CD4-positive, alpha-beta T cell treated with Interleukin-17A for 1 hour (primary cell): ENCODE results near the gene SOX9.

Experiments used
- DNase-seq: peaks from one replicate; pipeline ENCODE4 v3.0.0-alpha.2; 2020

The SOX9 gene

GRCh38 chr17:72120642-72121163 is at the start of gene SOX9:
SOX9 (plus strand) TSS chr17:72121020; CDS start chr17:72121392, 372 bp downstream.
- no peak for DNase-seq

DNA sequence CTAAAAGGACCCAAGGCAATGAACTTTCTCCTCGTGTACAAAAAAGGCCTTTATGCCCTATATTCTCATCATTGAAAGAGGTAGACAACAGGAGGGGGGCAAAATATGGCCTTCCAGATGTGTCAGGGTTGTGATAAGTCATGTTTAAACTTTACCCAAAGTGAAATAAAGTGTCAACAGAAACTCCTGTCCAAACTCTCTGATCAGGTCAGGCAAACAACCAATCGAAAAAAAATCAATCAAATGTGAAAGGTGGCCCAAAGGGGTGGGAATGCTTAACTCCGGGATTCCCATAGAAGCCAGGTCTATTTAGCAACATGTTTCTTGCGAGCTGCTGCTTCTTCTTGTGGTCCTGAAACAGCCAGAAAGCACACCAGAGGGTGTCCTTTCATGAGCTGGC is 49.5 kb upstream of the SOX9 start:
- no peak for DNase-seq

DNA sequence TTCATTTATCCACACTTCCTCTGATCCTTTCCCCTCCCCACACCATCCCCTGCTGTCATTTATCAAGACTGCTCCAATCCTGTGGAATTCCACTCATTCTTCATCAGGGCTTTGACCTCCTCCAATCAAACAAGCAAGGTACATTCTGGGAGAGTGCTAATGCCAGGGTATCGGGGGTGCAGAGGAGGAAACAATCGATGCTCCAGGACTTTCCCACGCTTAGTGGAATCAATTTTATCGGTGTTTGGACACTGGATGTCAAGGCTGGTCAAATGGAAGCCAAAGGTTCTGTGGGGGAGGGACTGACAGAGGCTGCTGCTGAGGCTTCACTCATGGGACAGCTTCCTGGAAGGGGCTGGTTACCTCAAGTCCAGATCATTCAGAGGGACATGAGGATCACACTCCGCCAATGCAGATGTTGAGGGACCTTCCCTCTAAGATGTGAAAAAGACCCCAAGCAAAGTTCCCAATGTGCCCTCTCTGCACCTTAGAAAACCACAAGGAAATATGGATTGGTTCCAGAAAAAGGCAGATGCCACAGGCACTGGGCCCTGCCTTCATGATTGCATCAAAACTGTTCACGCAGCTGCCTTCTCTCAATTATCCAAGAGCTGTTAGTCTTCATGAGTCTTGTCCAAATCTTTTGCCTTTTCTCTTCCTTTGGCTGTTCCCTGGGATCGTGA is 44.7 kb upstream of the SOX9 start:
- no peak for DNase-seq

GRCh38 chr17:72076678-72077030 is 44.2 kb upstream of the SOX9 start:
- DNase-seq: no peak

GRCh38 chr17:72077326-72077960 is 43.4 kb upstream of the SOX9 start:
- no peak for DNase-seq

DNA sequence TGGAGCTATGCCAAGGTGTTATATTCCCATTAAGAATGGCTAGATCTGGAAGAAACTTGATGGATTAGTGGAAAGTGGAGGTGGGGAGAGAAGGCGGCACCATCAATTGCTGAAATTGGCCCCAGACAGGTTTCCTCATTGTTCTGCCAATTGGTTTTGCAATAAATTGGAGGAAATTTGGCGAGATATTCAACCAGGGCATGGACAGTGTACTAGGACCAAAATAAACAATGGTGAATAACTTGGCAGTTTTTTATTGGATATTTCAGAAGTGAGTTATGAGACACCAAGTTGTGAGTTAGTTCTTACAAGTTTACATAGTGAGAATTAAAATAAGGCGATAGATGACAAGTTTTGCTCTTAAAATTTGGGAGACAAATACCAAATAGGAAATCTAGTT is 41.1 kb upstream of the SOX9 start:
- DNase-seq: no peak

- DNase-seq: no peak
Observed at GRCh38 chr17:72087876-72088275, 32.9 kb upstream of the SOX9 start.

DNA sequence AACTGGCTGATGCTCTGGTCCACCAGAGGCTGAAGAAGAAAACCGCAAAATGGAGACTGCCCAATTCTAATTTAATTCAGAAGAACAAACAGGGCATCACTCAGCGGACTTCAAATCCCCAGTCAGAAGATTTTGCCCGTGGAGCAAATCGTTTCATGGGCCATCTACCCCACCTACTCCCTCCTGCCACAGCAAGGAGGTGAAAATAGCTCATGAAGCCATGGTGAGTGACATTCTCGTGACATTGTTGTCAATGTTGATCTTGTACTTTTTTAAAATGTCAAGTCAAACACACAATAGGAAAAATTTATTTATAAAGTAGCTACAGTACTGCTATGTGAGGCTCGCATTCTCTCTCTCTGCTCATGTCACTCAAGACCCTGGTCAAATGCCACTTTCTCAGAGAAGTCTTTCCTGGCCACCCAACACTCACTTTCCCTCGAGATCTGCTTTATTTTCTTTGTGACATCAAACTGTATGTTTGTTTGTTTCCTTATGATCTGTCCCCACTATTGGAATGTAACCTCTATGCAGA is 31.3 kb upstream of the SOX9 start:
- no peak for DNase-seq

DNA sequence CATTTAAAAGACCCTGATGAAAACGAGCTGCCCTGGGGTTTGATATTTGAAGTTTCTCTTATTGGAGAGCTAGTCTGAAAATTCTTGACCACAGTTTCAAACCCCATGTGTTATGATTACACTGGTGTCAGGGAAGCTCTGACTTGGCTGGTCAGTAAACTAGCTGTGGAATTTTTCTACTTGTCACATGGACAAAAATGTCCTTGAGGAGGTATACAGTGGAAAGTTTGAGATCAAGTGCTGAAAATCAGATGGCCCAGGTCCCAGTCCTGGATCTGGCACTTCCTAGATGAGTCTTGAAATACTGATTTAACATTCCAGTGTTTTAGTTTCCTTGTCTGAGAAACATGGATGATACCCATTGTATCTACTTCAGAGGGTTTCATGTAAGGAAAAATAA is 30.7 kb upstream of the SOX9 start:
- DNase-seq: no peak

- no peak for DNase-seq
Observed at GRCh38 chr17:72092710-72093322, 28.0 kb upstream of the SOX9 start.

DNA sequence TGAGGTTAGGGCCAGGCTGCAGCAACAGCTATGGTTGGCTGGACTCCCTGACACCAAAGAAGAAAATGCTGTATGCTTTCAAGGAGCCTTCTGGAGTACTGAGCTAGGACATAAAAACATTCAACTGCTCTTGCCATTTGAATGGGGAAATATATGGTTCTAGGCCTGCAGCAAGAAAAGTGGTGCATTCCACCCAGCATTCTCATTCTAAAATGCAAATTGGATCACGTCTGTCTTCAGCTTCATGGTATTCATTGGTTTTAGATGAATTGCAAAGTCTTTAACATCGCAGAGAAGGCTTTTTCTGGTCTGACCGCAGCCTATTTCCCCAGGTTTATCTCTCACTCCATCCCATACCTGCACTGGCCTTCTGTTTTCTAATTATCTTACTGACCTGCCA is 27.1 kb upstream of the SOX9 start:
- DNase-seq: no peak

- DNase-seq: no peak
Observed at GRCh38 chr17:72095316-72095715, 25.5 kb upstream of the SOX9 start.

DNA sequence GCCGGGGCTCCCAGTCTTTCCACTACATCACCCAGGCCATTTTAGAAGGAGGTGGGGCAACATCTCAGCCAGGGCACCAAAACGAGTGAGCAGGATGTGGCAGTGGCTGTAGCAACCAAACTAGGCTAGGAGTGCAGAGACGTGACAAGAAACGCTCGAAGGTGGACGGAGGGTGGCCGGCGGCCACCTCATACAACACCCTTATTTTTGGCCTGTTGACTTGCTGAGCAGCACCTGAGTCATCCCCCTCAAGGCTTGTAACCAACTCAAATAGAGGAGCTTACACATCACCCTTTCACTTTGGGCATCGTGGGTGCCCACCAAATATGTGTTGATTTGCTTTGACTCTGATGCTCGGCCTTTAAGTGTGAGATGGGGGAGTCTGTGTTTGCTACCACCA is 23.7 kb upstream of the SOX9 start:
- no peak for DNase-seq

DNA sequence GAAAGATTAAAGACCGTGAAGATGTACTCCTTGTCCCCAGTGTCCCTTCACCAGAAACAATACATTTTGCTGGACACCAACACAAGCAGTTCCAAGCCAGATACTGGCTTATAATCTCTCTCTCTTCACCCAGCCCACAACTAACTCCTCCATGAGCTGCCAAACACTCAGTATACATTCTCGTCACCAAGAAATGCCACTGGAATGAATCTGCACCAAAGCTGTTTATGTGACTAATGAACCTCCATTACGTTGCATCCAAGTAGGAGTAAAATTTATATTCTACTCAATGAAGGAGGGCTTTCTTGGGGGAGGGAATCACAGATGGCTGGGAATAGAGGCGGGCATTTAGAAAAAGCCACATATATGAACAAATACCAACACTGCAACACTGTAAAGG is 20.9 kb upstream of the SOX9 start:
- DNase-seq: no peak

GRCh38 chr17:72100470-72100869 is 20.4 kb upstream of the SOX9 start:
- no peak for DNase-seq

GRCh38 chr17:72101526-72101925 is 19.3 kb upstream of the SOX9 start:
- no peak for DNase-seq

DNA sequence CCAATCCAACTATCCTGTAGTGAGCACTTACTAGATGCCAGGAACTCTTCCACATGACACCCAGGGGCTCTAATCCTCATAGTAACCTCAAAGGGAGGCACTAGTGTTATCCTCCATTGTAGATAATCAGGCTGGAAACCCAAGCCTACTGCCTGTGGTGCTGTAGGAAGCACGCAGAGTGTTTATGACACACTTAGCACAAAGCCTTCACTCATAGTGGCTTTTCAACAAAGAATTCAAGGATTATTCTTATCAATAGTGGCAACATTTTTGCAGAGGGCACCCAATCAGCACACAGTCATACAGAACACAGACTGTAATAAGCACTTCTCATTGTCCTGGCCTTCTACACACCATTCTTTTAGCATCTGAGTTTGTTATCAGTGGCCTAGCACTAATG is 18.5 kb upstream of the SOX9 start:
- no peak for DNase-seq

DNA sequence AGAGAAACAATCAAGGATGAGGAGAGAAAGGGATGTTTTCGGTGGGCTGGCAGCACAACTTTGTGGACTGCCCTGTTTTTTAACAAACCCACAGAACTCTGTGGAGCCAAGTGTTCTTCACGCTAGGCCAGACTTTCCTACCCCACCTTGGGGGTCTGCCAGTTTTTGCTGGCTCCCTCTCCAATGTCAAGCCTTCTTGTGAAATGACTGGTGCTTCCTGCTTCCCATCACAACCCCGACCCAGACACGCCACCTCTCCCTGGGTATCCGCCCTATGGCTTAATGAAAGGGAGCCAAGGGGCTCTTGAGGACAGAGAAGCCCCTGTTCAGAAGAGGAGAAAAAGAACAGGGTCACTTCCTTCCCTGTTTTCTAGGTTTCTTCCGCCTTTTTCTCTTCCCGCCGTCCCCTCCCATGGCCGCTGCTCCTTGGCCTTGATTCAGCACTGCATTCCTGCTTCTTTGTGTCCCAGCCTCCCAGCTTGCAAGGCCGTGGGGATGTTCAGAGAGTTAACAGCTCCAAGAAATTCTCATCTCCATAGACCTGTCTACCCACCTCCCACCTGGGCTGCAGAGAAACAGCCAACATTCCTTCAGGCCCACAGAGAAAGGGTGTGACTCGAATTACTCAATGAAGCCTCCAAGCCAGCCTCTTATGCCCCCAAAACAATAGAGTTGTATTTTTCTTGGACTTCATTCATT is 16.5 kb upstream of the SOX9 start:
- no peak for DNase-seq

DNA sequence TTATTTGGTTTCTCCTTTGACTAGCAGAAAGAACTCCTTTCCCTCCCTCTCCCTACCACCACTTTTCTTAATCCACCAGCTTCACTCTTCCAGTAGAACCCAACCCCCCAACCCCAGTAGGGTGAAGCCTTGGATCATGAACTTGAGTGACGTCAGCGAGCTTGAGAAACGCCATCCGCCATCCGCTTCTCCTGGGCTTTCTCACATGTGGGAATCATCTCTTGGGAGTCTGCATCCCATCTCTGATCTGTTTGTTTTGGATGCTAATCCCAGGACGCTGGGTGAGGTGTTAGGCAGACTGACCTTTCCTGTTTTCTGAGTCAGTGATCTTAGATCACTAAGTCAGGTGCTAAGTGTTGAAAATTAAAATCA is 16.0 kb upstream of the SOX9 start:
- DNase-seq: no peak

GRCh38 chr17:72107100-72107499 is 13.7 kb upstream of the SOX9 start:
- DNase-seq: no peak

- no peak for DNase-seq
Observed at GRCh38 chr17:72110231-72110941, 10.4 kb upstream of the SOX9 start.

GRCh38 chr17:72110942-72111318 is 9.9 kb upstream of the SOX9 start:
- DNase-seq: no peak

GRCh38 chr17:72111336-72111923 is 9.4 kb upstream of the SOX9 start:
- DNase-seq: no peak
